ENCODE data around the gene AMMECR1.

Gene AMMECR1

GRCh38 chrX:110310896-110311295, 7.0 kb downstream of the AMMECR1 start:
- DNase-seq, result no peak

GRCh38 chrX:110310000-110310790, 7.7 kb downstream of the AMMECR1 start:
- peak in 1 of 3 experiments; percentile 59 for DNase-seq

- DNase-seq, result no peak
These were observed 9.7 kb downstream of the AMMECR1 start for GRCh38 chrX:110308220-110308619.

- DNase-seq, result no peak
These were observed 13.0 kb downstream of the AMMECR1 start for GRCh38 chrX:110304884-110305283.

- DNase-seq, result no peak
These were observed 13.5 kb downstream of the AMMECR1 start for GRCh38 chrX:110304371-110304770.

- DNase-seq, result no peak
These were observed 14.9 kb downstream of the AMMECR1 start for GRCh38 chrX:110302975-110303374.

GRCh38 chrX:110301194-110301593, 16.7 kb downstream of the AMMECR1 start:
- no peak for DNase-seq

GRCh38 chrX:110294087-110294486, 23.8 kb downstream of the AMMECR1 start:
- DNase-seq, result no peak

GRCh38 chrX:110293658-110294057, 24.2 kb downstream of the AMMECR1 start:
- no peak for DNase-seq

- DNase-seq, result no peak
These were observed 30.3 kb downstream of the AMMECR1 start for GRCh38 chrX:110287605-110288004.

GRCh38 chrX:110286106-110286505, 31.8 kb downstream of the AMMECR1 start:
- DNase-seq, result no peak

GRCh38 chrX:110284159-110284558, 33.7 kb downstream of the AMMECR1 start:
- no peak for DNase-seq

- DNase-seq, result no peak
These were observed 35.0 kb downstream of the AMMECR1 start for GRCh38 chrX:110282922-110283321.

GRCh38 chrX:110281377-110281776, 36.5 kb downstream of the AMMECR1 start:
- no peak for DNase-seq

GRCh38 chrX:110280954-110281353, 36.9 kb downstream of the AMMECR1 start:
- DNase-seq, result peak in 1 of 3 experiments; percentile 43

GRCh38 chrX:110277609-110278008, 40.3 kb downstream of the AMMECR1 start:
- DNase-seq, result no peak

GRCh38 chrX:110276778-110277177, 41.1 kb downstream of the AMMECR1 start:
- no peak for DNase-seq

GRCh38 chrX:110268886-110269285, 49.0 kb downstream of the AMMECR1 start:
- DNase-seq, result no peak

- no peak for DNase-seq
These were observed 49.5 kb downstream of the AMMECR1 start for GRCh38 chrX:110268395-110268794.

GRCh38 chrX:110267874-110268273, 50.0 kb downstream of the AMMECR1 start:
- no peak for DNase-seq

GRCh38 chrX:110265661-110266060, 52.2 kb downstream of the AMMECR1 start:
- no peak for DNase-seq

- no peak for DNase-seq
These were observed 58.8 kb downstream of the AMMECR1 start for GRCh38 chrX:110259117-110259516.

GRCh38 chrX:110258552-110258951, 59.3 kb downstream of the AMMECR1 start:
- no peak for DNase-seq

GRCh38 chrX:110257889-110258288, 60.0 kb downstream of the AMMECR1 start:
- DNase-seq, result no peak

GRCh38 chrX:110252711-110253110, 65.2 kb downstream of the AMMECR1 start:
- no peak for DNase-seq
